Right lobe of liver (tissue), 4 donors: ENCODE measurements around the gene LINC01488.

Experiments
- CTCF ChIP-seq, 4 donors: fragments of 200-600 bp in 3 of 4; fragments of 450-650 bp in 1 of 4; IDR thresholded peaks; one replicate each; pipeline versions ENCODE4 v1.5.1 to v1.8.0; 2016 to 2022; ENCODE audit warnings: antibody characterized with exemption in 4 of 4, mild to moderate bottlenecking in 2 of 4
- POLR2A ChIP-seq: fragments of 450-650 bp; IDR thresholded peaks from one replicate; pipeline ENCODE4 v1.6.1; 2017; ENCODE audit warnings: antibody characterized with exemption, mild to moderate bottlenecking
- donor health status: DM: no; HTN: no; CAD: no.
- donor health status: DM: no; HTN: no; CAD: no.
- donor health status: DM: no; HTN: yes; CAD: no.

GRCh38 chr11:69498614-69499175, 17.2 kb downstream of the LINC01488 start:
- TF ChIP-seq CTCF (IDR thresholded peaks at IDR 0.05) (no peak), POLR2A (no peak)
